GM10266 (cell line): ENCODE results near the gene MLC1.

Source experiments
- DNase-seq: peaks from one replicate; pipeline ENCODE4 v3.0.0; 2012; ENCODE audit errors: extremely low spot score
- TF ChIP-seq, protein P1 (sequence below): IDR thresholded peaks from 2 replicates; pipeline ENCODE4 v1.5.1; 2012; ENCODE audit warnings: mild to moderate bottlenecking, low read depth; ENCODE audit not compliant: control insufficient read depth, insufficient read depth; ENCODE audit errors: missing control alignments

Gene MLC1

DNA sequence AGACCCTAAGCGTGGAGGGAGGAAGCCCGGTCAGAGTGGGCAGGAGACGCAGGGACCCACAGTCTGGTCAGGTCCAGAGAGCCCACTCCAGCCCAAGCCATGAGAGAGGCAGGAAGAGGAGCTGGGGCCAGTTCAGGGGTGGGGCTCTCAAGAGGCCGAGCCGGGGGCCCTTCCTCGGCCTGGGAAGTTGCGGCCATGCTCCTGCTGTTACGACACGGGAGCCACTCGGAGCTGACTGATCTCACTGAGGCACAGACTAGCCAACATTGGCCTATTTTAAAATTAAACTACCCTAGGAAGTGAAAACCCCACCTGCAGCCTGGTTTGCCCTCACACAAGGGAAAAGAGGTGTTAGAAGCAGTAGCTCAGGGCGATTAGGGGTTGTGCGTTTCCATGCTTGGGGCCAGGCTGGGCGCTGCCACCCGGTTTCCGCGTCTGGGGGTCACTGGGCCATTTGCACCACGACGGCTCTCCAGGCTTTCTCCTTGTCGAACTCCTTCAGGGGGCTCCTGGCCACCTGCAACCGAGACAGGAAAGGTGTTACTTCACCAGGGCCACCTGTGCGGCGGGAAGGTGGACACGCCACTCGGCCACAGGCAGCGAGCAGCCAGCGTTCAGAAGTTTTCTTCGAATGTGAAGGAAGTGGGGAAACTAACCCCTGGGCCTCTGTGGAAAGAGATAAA, 23.9 kb downstream of the MLC1 start:
- TF ChIP-seq, protein P1, sequence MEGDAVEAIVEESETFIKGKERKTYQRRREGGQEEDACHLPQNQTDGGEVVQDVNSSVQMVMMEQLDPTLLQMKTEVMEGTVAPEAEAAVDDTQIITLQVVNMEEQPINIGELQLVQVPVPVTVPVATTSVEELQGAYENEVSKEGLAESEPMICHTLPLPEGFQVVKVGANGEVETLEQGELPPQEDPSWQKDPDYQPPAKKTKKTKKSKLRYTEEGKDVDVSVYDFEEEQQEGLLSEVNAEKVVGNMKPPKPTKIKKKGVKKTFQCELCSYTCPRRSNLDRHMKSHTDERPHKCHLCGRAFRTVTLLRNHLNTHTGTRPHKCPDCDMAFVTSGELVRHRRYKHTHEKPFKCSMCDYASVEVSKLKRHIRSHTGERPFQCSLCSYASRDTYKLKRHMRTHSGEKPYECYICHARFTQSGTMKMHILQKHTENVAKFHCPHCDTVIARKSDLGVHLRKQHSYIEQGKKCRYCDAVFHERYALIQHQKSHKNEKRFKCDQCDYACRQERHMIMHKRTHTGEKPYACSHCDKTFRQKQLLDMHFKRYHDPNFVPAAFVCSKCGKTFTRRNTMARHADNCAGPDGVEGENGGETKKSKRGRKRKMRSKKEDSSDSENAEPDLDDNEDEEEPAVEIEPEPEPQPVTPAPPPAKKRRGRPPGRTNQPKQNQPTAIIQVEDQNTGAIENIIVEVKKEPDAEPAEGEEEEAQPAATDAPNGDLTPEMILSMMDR, result no peak
- no peak for DNase-seq

- TF ChIP-seq, protein P1, result no peak
- DNase-seq, result no peak
These were observed 24.6 kb downstream of the MLC1 start for GRCh38 chr22:50060441-50061140.

DNA sequence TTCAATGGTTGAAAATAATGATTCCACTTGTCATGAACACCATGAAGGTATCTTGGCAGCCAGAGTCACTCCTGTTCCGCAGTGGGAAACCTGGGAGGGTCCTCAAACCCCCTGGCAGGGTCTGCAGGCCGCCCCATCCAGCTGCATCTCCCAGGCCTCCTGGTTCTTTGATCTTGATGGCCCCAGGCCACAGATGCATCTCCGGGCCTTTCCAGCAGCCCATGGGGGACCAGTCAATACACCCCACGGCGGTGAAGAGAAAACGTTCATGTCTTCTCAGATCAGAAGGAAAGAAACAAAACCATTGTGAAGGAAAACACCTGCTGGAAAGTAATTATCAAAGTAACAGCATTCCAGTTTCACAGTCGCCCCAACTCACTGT, 25.4 kb downstream of the MLC1 start:
- no peak for DNase-seq
- TF ChIP-seq, protein P1, result no peak

GRCh38 chr22:50058906-50059880, 26.0 kb downstream of the MLC1 start:
- no peak for DNase-seq
- TF ChIP-seq, protein P1, result no peak

- TF ChIP-seq, protein P1, result no peak
- no peak for DNase-seq
These were observed 26.9 kb downstream of the MLC1 start, which contains the start of gene TTLL8 for GRCh38 chr22:50058061-50058905. Gene TTLL8 (minus strand): TSS chr22:50058298.

GRCh38 chr22:50057278-50058060, 27.8 kb downstream of the MLC1 start:
- TF ChIP-seq, protein P1, result no peak
- DNase-seq, result no peak
